Esophagus squamous epithelium (tissue), 5 donors: ENCODE results near the gene BACE1. TPM values are rescaled to one million over a fixed set of nuclear protein-coding genes. Genes with fewer than 3 reads are reported as not detected.

Experiments used
- DNase-seq: peaks from one replicate; lab custom pipeline; 2025; lab: John Stamatoyannopoulos, UW
- H3K27ac ChIP-seq, 4 donors: fragments of 200-600 bp; sonication (generic); one replicate each; pipeline ENCODE4 v1.5.1; 2016 to 2019; ENCODE audit warnings: mild to moderate bottlenecking in 1 of 4
- H3K27me3 ChIP-seq, 4 donors: fragments of 200-600 bp; sonication (generic); 1 replicate in 3 of 4; 2 replicates in 1 of 4; pipeline versions ENCODE4 v1.5.1 to v1.6.0; 2017 to 2021; ENCODE audit warnings: antibody characterized with exemption in 1 of 4
- H3K36me3 ChIP-seq, 3 donors: fragments of 200-600 bp; sonication (generic); one replicate each; pipeline ENCODE4 v1.5.1; 2016 to 2019
- H3K4me1 ChIP-seq, 3 donors: fragments of 200-600 bp; sonication (generic); one replicate each; pipeline ENCODE4 v1.5.1; 2017 to 2019
- H3K4me3 ChIP-seq, 4 donors: fragments of 200-600 bp; sonication (generic); 1 replicate in 3 of 4; 2 replicates in 1 of 4; pipeline ENCODE4 v1.5.1; 2016 to 2019; ENCODE audit warnings: mild to moderate bottlenecking in 2 of 4, moderate library complexity in 1 of 4
- H3K9me3 ChIP-seq, 3 donors: fragments of 200-600 bp; sonication (generic); one replicate each; pipeline ENCODE4 v1.5.1; 2016 to 2019
- POLR2A ChIP-seq, 4 donors: fragments of 450-650 bp; IDR thresholded peaks; one replicate each; pipeline ENCODE4 v1.6.1; 2017; ENCODE audit warnings: antibody characterized with exemption in 4 of 4, mild to moderate bottlenecking in 4 of 4, moderate library complexity in 3 of 4
- WGBS, 2 donors: methylation state at CpG; one replicate each; pipeline ENCODE4 v1.1.5; 2018; 5-methylcytosine and 5-hydroxymethylcytosine counted together
- intact Hi-C: fragments of 100-400 bp; cut with DNase I; formaldehyde crosslinking; loops from one replicate; pipeline ENCODE4 v1.15.0; 2022
- total RNA-seq, 4 donors: library from RNA; depleted of rRNA; stranded (reverse); fragments of >200 nt; gene quantifications; one replicate each; pipeline ENCODE4 v1.1.0, GENCODE V29; 2016
- TF ChIP-seq, protein P1 (sequence below), 6 experiments: fragments of 450-650 bp in 4 of 6; fragments of 200-600 bp in 2 of 6; sonication (generic) in 2 of 6; IDR thresholded peaks; one replicate each; pipeline ENCODE4 v1.5.1; 2016 to 2019; ENCODE audit warnings: antibody characterized with exemption in 6 of 6, mild to moderate bottlenecking in 4 of 6, moderate library complexity in 4 of 6
- donor health status: DM: yes; HTN: yes; CAD: no.

Gene BACE1
- total RNA-seq, 4 donors from 2014 or later = 7.0 to 16.9 (median 13.9) TPM

DNA sequence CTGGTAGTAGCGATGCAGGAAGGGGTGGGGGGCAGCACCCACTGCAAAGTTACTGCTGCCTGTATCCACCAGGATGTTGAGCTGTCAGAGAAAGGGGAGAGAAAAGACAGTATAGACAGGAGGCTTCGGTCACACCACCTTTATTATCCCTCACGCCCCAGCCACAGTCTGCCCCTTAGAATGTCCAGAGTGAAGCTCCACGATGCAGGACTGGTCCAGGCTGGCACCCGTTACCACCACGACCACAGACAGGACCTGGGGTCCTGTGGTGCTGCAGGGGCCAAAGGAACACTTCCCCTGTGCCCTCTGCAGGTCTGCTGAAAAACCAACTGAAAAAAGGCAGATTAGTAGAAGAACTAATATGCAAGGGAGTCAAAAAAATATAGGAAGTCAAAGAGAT lies 19.2 kb downstream of the BACE1 start:
- WGBS, 2 donors = 66 to 90% methylated on average over 4 to 5 of the region's 6 CpGs
- DNase-seq = no peak
- TF ChIP-seq, protein P1, sequence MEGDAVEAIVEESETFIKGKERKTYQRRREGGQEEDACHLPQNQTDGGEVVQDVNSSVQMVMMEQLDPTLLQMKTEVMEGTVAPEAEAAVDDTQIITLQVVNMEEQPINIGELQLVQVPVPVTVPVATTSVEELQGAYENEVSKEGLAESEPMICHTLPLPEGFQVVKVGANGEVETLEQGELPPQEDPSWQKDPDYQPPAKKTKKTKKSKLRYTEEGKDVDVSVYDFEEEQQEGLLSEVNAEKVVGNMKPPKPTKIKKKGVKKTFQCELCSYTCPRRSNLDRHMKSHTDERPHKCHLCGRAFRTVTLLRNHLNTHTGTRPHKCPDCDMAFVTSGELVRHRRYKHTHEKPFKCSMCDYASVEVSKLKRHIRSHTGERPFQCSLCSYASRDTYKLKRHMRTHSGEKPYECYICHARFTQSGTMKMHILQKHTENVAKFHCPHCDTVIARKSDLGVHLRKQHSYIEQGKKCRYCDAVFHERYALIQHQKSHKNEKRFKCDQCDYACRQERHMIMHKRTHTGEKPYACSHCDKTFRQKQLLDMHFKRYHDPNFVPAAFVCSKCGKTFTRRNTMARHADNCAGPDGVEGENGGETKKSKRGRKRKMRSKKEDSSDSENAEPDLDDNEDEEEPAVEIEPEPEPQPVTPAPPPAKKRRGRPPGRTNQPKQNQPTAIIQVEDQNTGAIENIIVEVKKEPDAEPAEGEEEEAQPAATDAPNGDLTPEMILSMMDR (IDR thresholded peaks at IDR 0.05) = no peak
- TF ChIP-seq POLR2A (IDR thresholded peaks at IDR 0.05) = no peak
- Histone ChIP-seq H3K4me3 (no peak overlapping the region), H3K27ac (no peak overlapping the region), H3K4me1 (peaks cover 0 to 11% (median 5%) of the 10 kb centered on the region in 3 donors), H3K9me3 (no peaks in the 10 kb centered on the region), H3K27me3 (no peaks in the 10 kb centered on the region), H3K36me3 (peaks cover 0 to 48% (median 3%) of the 10 kb centered on the region in 3 donors)
- intact Hi-C loops = no loop called here

DNA sequence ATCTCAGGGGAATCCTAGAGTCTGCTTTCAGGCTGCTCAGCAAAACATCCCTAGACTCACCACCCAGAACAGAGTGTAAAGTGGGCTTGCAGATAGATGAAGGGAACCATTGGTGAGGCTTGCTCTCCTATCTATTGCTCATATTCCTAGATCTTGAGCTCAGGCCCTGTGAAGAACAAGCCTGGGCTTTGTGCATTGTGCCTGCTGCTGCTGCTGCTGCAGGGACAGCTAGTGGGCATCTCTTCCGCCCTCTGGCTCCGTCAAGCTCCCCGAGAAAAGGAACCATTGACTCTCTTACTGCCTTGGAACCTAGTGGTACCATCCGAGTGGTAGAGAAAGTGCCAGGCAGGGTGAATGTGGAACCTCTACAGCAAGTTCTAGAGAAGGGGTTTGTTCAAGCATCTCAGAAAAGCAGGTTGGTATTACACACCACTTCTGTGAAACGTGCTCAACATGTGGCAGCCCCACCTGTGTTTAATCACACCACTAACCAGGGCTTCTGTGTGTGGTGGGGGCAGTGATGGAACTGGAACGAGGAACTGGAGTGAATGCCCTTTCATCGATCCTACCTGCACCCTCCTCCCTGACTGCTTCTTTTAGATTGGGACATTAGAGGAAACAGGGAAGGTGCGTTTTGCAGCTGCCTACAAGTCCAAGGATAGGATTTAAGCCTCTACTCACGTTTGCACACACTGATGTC lies 20.5 kb downstream of the BACE1 start:
- H3K36me3 ChIP-seq = peaks cover 0 to 61% (median 3%) of the 10 kb centered on the region in 3 donors
- H3K4me1 ChIP-seq = peaks cover 0 to 10% (median 5%) of the 10 kb centered on the region in 3 donors
- no peak overlapping the region for H3K27ac ChIP-seq
- intact Hi-C loops = no loop called here
- no peak for DNase-seq
- WGBS, 2 donors = 75 to 81% methylated on average over 8 to 9 of the region's 9 CpGs
- H3K27me3 ChIP-seq = no peaks in the 10 kb centered on the region
- no peak overlapping the region for H3K4me3 ChIP-seq
- no peaks in the 10 kb centered on the region for H3K9me3 ChIP-seq
- TF ChIP-seq, protein P1 (IDR thresholded peaks at IDR 0.05) = no peak
- TF ChIP-seq POLR2A (IDR thresholded peaks at IDR 0.05) = no peak

DNA sequence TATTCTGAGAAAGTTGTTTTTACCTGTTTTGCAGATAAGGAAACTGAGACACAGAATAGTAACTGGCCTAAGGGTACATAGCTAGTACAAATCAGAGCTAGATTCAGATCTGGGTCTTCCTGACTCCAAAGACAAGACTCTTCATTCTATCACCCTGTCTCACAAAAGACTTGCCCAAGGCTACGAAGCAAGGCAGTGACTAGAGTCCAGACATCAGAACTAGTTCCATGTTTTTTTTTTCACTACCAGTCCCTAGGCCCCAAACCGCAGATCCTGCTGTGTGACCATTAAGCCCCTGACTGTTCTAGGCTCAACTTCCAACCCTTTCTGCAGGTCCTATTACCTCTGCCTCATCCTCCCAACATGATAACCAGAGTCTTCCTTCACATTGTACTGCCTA lies 23.4 kb downstream of the BACE1 start:
- H3K4me3 ChIP-seq = no peak overlapping the region
- no peaks in the 10 kb centered on the region for H3K9me3 ChIP-seq
- 85 to 100% methylated on average over 2 of the region's 2 CpGs for WGBS, 2 donors
- intact Hi-C loops = no loop called here
- H3K27ac ChIP-seq = no peak overlapping the region
- TF ChIP-seq, protein P1 (IDR thresholded peaks at IDR 0.05) = no peak
- no peak for TF ChIP-seq POLR2A (IDR thresholded peaks at IDR 0.05)
- H3K36me3 ChIP-seq = peaks cover 0 to 91% (median 9%) of the 10 kb centered on the region in 3 donors
- no peak for DNase-seq
- no peaks in the 10 kb centered on the region for H3K4me1 ChIP-seq
- no peaks in the 10 kb centered on the region for H3K27me3 ChIP-seq

DNA sequence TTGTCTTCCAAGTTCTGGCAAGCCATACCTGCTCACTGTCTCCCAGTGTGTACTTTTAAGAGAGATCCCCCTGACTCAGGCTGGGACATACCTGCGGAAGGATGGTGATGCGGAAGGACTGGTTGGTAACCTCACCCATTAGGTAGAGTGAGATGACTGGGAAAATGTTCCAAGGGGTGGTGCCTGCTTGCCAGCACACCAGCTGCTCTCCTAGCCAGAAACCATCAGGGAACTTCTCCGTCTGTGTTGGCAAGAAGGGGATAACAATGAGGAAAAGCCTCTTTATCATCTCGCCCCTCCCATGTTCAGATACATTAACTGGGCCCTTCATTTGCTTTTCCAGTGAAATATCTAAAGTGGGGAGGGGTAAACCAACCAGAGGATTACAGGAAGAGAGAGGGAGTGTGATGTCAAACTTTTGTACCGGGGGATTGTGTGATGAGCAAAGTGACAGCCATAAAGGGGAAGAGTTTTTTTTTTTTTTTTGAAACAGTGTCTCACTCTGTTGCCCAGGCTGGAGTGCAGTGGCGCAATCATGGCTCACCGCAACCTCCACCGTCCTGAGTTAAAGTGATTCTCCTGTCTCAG lies 25.2 kb downstream of the BACE1 start, which contains the start of gene BACE1-AS:
TSS of gene BACE1-AS (plus strand) at position 538 of the 588 bp plus-strand sequence.
- Histone ChIP-seq H3K9me3 (no peaks in the 10 kb centered on the region), H3K4me1 (no peaks in the 10 kb centered on the region), H3K36me3 (peaks cover 9 to 100% (median 9%) of the 10 kb centered on the region in 3 donors), H3K27me3 (no peaks in the 10 kb centered on the region), H3K27ac (no peak within 1 kb of the TSS), H3K4me3 (no peak within 1 kb of the TSS)
- intact Hi-C loops = no loop called here
- TF ChIP-seq, protein P1 (IDR thresholded peaks at IDR 0.05) = no peak
- no peak for TF ChIP-seq POLR2A (IDR thresholded peaks at IDR 0.05)
- WGBS, 2 donors = 89 to 93% methylated on average over 8 of the region's 8 CpGs
- no peak for DNase-seq

DNA sequence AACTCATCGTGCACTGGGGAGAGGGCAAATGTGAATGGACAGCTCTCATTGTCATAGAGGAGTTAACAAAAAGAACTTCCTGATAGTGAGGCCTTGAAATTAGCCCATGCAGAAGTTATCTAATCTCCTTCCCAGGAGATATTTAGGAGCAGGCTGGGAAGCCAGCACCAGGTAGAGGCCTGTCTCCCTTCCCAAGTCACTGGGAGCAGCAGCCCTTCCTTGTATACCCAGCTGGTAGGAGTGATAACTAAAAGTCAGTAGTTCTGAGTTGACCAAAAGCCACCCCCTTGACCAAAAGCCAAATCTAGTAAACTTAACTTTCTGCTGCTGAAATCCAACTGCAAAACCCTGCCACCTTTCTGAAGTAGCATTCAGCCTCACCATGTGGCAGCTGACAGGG lies 26.3 kb downstream of the BACE1 start:
- 100% methylated on average over 1 of the region's 1 CpG for WGBS, 2 donors
- intact Hi-C loops = no loop called here
- H3K36me3 ChIP-seq = peaks cover 6 to 100% (median 15%) of the 10 kb centered on the region in 3 donors

More for the DNA sequence above, 26.3 kb downstream of the BACE1 start:
- no peak for DNase-seq
- Histone ChIP-seq H3K4me1 (no peaks in the 10 kb centered on the region), H3K27me3 (no peaks in the 10 kb centered on the region), H3K4me3 (no peak overlapping the region), H3K27ac (no peak overlapping the region), H3K9me3 (no peaks in the 10 kb centered on the region)
- TF ChIP-seq POLR2A (IDR thresholded peaks at IDR 0.05) = no peak
- TF ChIP-seq, protein P1 (IDR thresholded peaks at IDR 0.05) = no peak
